Measurements from ENCODE around the gene DDX47.
"Not testable (repeated sequence)": the region's sequence is repeated elsewhere in the genome, so short reads cannot be mapped to it uniquely, and the experiment has no call there.

The DDX47 gene

GRCh38 chr12:12875301-12875700, 62.2 kb downstream of the DDX47 start:
- DNase-seq, result not testable (repeated sequence)

DNA sequence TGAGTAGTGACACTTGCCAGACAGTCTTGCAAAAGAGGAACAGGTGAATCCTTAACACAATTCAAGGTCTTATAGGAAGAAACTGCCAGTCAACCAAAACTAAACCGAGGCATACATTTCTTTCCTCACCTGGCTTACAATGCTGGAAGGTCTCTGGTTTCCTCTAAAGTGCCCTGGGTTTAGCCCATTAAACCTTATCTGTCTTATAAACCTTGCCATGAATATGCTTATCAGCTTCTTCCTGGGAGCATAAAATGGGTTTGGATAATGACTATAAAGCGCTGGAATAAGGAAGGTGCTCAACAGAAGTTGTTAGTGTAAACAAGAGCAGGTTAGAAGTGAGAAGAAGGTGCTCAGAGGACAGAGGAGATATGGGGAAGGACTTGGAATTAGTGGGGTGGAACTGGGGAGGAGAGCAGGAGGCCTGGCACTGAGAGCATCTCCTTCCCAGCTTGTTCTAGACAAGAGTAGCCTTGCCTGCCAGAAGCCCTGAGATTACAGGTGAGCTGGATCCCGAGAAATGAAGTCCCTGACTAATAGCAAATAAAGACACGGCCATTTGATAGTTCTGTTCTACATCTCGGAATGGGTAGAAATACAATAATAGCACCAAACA, 64.1 kb downstream of the DDX47 start:
- DNase-seq, result no peak

GRCh38 chr12:12877781-12878455, 64.8 kb downstream of the DDX47 start:
- no peak for DNase-seq

Measured in fibroblast of skin of right biceps (primary cell).